Panc1 (cell line): ENCODE measurements around the gene TBX19.

Source experiments
- CTCF ChIP-seq: fragments of 450-650 bp; IDR thresholded peaks from 2 replicates; pipeline ENCODE4 v1.5.1; 2017; ENCODE audit warnings: mild to moderate bottlenecking
- POLR2AphosphoS5 ChIP-seq: IDR thresholded peaks from 2 replicates; pipeline ENCODE4 v1.6.1; 2012; ENCODE audit warnings: mild to moderate bottlenecking, low read depth, low read length, moderate library complexity
- REST ChIP-seq, 2 experiments: IDR thresholded peaks; 2 replicates each; pipeline ENCODE4 v1.6.1; 2011 to 2012; ENCODE audit warnings: low read depth in 2 of 2, control low read depth in 1 of 2, low read length in 1 of 2, mild to moderate bottlenecking in 1 of 2, moderate library complexity in 1 of 2; ENCODE audit not compliant: insufficient read depth in 1 of 2
- SIN3A ChIP-seq: IDR thresholded peaks from 2 replicates; pipeline ENCODE4 v1.6.1; 2012; ENCODE audit warnings: low read depth, mild to moderate bottlenecking, low read length, moderate library complexity, borderline replicate concordance; ENCODE audit not compliant: insufficient read depth
- TCF7L2 ChIP-seq: IDR thresholded peaks from 2 replicates; pipeline ENCODE4 v1.6.1; 2011; ENCODE audit warnings: mild to moderate bottlenecking, low read depth, low read length, inconsistent platforms

- no peak for TF ChIP-seq POLR2AphosphoS5
- TF ChIP-seq CTCF, result no peak
- TF ChIP-seq REST (IDR thresholded peaks at IDR 0.05; ENCODE audit: insufficient read depth in 1 of 2, low read depth in 2 of 2, low read length in 1 of 2), result no peak
- TF ChIP-seq TCF7L2, result no peak
- TF ChIP-seq SIN3A, result no peak
Measured at GRCh38 chr1:168271636-168272035, 9.0 kb upstream of the TBX19 start.
